22Rv1 (cell line): ENCODE results near the gene PIGX.

Experiments
- H3K27ac ChIP-seq: fragments of 450-650 bp; 2 replicates; pipeline ENCODE4 v1.5.1; 2017
- CTCF ChIP-seq: fragments of 450-650 bp; IDR thresholded peaks from 2 replicates; pipeline ENCODE4 v1.5.1; 2017; ENCODE audit warnings: mild to moderate bottlenecking
- ZFX ChIP-seq: fragments of 450-650 bp; IDR thresholded peaks from 2 replicates; pipeline ENCODE4 v1.6.1; 2017; ENCODE audit warnings: antibody characterized with exemption, borderline replicate concordance

Gene PIGX

GRCh38 chr3:196765454-196765853 is 53.3 kb downstream of the PIGX start:
- TF ChIP-seq ZFX (no peak), CTCF (no peak)
- no peak overlapping the region for H3K27ac ChIP-seq

GRCh38 chr3:196771067-196771466 is 58.9 kb downstream of the PIGX start:
- no peak for TF ChIP-seq ZFX
- TF ChIP-seq CTCF: no peak

DNA sequence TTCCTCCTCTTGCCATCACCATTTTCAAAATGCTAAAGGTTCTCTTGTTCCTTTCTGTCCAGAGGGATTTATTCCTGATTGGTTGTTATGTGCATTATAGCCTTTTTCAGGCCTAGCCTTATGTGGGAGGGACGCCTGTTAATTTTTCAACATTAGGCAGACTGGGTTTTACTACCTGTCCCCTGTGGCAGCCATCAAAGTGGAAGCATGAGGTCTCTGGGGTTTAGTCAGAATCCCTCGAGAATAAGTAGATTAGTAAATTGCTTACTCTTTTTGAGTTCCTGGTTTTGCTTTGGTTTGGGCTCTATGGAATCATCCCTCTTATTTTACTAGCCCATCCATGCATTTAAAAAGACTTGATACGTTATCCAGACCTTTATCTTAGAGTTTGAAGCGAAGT is 59.9 kb downstream of the PIGX start:
- H3K27ac ChIP-seq: no peak overlapping the region
- TF ChIP-seq CTCF (no peak), ZFX (no peak)

More at GRCh38 chr3:196771067-196771466, 58.9 kb downstream of the PIGX start:
- H3K27ac ChIP-seq: no peak overlapping the region

DNA sequence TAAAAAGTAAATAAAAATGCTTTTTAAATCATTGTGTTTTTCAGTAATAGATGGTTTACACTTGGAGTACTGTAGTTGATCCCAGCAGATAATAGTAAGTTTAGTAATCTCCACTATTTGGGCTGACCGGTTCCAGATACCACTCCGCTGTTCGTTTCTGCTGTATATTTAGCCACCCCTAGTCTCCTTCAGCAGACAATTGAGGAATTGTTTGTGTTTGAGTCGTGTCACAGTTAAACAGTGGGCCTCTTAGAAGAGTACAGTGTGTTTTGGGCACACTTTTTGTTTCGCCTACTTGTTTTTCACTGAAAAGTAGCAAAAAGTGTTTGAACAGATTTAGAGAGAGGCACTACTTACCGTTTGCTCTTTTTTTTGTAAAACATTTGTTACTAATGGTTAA is 60.7 kb downstream of the PIGX start:
- H3K27ac ChIP-seq: no peak overlapping the region

GRCh38 chr3:196774191-196774820 is 62.1 kb downstream of the PIGX start:
- no peak overlapping the region for H3K27ac ChIP-seq
- TF ChIP-seq ZFX: no peak
- TF ChIP-seq CTCF: no peak

More for the DNA sequence above, 60.7 kb downstream of the PIGX start:
- TF ChIP-seq ZFX: no peak
- no peak for TF ChIP-seq CTCF

DNA sequence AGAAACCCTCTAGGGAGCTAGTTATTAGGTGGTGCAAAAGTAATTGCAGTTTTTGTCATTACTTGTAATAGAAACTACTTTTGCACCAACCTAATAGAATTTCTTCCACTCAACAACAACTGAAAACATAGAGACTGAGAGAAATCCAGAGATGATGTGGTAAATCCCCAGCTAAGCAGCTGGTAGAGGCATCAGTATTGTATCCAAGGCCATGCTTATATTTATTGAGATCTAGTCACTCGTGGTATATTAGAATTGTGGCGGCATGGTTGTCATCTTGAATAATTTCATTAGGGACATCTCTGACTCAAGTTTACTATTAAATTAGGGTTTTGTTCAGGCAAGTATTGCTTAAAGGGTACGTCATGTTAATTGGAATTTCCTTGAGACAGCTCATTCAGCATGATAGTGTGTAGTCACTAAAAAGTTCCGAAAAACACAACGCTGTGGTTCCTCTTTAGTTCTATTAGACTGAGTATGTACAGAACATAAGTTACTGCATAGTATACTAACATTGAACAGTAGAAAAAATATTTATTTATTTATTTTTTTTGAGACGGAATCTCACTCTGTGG is 62.8 kb downstream of the PIGX start:
- H3K27ac ChIP-seq: no peak overlapping the region
- TF ChIP-seq CTCF (no peak), ZFX (no peak)

GRCh38 chr3:196775938-196776337 is 63.8 kb downstream of the PIGX start:
- H3K27ac ChIP-seq: no peak overlapping the region
- TF ChIP-seq CTCF (no peak), ZFX (no peak)
